ENCODE measurements around the gene FOXI2. TPM values are rescaled to one million over a fixed set of nuclear protein-coding genes. Genes with fewer than 3 reads are reported as not detected.

FOXI2 gene
- polyA plus RNA-seq, 1 experiment: not detected

DNA sequence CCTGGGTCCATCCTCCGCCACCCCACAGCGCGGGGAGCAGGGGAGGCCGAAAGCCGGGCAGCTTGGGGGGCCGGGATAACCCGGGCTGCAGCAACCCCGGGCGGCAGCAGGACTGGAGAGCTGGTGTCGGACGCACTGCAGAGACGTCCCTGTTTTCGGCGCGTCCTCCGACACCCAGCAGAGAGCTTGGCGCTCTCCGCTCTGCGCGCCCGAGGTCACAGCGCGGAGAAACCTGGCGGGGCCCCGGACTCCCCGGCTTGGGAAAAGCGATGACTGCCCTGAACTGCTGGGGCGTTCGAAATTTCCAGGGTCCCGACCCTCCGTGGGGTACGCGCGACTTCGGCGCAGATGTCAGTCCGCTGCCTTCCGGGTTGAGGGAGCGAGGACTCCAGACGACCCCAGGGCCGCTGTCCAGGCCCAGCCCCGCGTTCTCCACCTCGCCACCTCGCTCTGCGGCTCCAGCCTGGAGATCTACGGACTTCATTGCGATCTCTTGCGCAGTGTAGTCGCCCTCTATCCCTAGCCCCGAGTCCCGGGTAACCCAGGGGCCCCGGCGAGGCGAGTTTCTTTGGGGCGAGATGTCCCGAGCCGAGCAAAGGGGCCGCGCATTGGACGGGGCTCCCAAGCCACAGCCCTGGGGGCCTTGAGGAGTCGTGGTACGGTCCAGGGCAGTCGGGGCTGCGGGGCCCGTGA, 617 bp upstream of the FOXI2 start:
- no peaks in the 10 kb centered on the region for H3K27me3 ChIP-seq (ENCODE audit: control insufficient read depth, insufficient read depth, low read length)
- CTCF ChIA-PET: no interaction called here

DNA sequence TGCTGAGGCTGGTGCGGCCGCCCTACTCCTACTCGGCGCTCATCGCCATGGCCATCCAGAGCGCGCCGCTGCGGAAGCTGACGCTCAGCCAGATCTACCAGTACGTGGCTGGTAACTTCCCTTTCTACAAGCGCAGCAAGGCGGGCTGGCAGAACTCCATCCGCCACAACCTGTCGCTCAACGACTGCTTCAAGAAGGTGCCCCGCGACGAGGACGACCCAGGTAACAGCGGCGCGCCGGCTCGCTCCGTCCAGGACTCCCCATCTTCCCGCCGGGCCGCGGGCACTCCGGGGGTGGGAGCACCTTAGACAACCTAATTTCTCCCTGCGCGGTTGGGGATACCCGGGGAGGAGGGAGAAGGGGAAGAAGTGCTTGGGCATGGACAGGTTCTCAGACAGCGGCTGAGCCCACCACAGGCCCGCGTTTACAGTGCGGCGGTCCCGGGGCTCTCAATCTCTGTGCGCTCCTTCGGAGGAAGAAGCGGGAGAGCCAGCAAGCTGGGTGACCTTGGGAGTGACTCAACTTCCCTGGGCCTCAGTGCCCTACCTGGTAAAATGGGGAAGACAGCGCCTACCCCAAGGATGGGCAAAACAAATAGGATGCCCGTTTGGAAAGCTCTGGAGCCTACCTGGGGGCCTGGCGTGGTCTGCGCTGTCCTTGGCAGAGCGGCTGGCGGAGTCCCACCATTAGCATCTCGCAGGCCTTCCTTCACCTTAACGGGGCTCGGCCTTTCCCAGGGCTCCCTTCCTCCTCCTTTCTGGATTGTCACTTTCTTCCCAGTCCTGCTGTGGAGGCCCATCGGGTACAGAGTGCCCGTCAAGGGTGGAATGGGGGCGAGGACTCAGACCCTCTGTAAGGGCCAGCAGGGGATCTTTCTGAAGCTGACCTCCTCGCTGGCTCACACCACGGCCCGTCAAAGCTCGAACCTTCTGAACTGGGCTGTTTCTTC, 852 bp downstream of the FOXI2 start:
- ChIA-PET CTCF (no interaction called here), POLR2A (no interaction called here)
- TF ChIP-seq, protein P1, sequence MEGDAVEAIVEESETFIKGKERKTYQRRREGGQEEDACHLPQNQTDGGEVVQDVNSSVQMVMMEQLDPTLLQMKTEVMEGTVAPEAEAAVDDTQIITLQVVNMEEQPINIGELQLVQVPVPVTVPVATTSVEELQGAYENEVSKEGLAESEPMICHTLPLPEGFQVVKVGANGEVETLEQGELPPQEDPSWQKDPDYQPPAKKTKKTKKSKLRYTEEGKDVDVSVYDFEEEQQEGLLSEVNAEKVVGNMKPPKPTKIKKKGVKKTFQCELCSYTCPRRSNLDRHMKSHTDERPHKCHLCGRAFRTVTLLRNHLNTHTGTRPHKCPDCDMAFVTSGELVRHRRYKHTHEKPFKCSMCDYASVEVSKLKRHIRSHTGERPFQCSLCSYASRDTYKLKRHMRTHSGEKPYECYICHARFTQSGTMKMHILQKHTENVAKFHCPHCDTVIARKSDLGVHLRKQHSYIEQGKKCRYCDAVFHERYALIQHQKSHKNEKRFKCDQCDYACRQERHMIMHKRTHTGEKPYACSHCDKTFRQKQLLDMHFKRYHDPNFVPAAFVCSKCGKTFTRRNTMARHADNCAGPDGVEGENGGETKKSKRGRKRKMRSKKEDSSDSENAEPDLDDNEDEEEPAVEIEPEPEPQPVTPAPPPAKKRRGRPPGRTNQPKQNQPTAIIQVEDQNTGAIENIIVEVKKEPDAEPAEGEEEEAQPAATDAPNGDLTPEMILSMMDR (IDR thresholded peaks at IDR 0.05; ENCODE audit: insufficient read depth, low read depth, low read length): no peak
- no peaks in the 10 kb centered on the region for H3K27me3 ChIP-seq (ENCODE audit: control insufficient read depth, insufficient read depth, low read length)
- no peaks in the 10 kb centered on the region for H3K36me3 ChIP-seq (ENCODE audit: control insufficient read depth, insufficient read depth, low read length)
- DNase-seq (ENCODE audit: low read depth): no peak
- H3K4me3 ChIP-seq (ENCODE audit: low read depth, low read length): no peak overlapping the region

More for the DNA sequence above, 617 bp upstream of the FOXI2 start:
- Histone ChIP-seq H3K36me3 (ENCODE audit: control insufficient read depth, insufficient read depth, low read length) (no peaks in the 10 kb centered on the region), H3K4me3 (ENCODE audit: low read depth, low read length) (no peak overlapping the region)
- POLR2A ChIA-PET: no interaction called here
- no peak for DNase-seq (ENCODE audit: low read depth)
- TF ChIP-seq, protein P1 (IDR thresholded peaks at IDR 0.05; ENCODE audit: insufficient read depth, low read depth, low read length): no peak

DNA sequence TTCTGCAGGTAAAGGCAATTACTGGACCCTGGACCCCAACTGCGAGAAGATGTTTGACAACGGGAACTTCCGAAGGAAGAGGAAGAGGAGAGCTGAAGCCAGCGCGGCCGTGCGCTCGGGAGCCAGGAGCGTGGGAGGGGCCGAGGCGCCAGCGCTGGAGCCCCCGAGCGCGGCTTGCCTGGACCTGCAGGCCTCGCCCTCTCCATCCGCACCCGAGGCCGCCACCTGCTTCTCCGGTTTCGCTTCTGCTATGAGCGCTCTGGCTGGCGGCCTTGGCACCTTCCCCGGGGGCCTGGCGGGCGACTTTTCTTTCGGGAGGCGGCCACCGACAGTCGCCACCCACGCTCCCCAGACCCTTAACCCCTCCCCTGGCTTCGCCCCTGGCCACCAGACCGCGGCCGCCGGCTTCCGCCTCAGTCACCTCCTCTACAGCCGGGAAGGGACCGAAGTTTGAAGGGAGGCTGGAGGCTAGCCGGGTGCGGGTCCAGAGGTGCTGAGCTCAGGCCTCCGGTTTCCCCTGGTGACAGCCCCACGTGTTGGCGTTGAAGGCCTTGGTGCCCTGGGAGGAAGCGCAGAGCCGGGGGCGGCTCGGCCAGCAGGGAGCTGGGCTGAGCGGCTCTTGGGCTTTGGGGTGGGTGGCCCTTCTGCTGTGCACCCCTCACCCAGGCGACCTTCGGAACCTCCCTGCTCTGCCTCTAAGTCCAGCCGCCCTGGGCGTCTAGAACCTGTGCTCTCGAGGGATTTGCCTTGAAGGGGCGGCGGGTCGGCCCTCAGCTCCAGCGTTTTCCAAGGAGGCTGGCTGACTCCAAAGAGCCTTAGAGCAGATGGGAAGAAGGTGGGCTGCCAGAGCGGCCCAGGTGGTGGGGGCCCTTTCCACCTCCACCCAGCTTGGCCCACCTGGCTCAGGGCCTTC, 1.8 kb downstream of the FOXI2 start:
- CTCF ChIA-PET: no interaction called here
- POLR2A ChIA-PET: no interaction called here
- no peaks in the 10 kb centered on the region for H3K27me3 ChIP-seq (ENCODE audit: control insufficient read depth, insufficient read depth, low read length)
- no peaks in the 10 kb centered on the region for H3K36me3 ChIP-seq (ENCODE audit: control insufficient read depth, insufficient read depth, low read length)
- TF ChIP-seq, protein P1 (IDR thresholded peaks at IDR 0.05; ENCODE audit: insufficient read depth, low read depth, low read length): no peak
- no peak for DNase-seq (ENCODE audit: low read depth)
- no peak overlapping the region for H3K4me3 ChIP-seq (ENCODE audit: low read depth, low read length)

DNA sequence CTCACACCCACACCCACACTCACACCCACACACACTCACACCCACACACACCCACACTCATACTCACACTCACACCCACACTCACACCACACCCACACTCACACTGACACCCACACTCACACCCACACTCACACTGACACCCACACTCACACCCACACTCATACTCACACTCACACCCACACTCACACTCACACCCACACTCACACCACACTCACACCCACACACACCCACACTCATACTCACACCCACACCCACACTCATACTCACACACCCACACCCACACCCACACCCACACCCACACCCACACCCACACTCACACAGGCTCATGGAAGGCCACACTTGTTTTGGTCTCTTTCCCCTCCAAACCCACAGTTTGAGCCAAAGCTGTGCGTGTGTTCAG, 2.9 kb downstream of the FOXI2 start:
- ChIA-PET CTCF (no interaction called here), POLR2A (no interaction called here)
- Histone ChIP-seq H3K4me3 (ENCODE audit: low read depth, low read length) (no peak overlapping the region), H3K36me3 (ENCODE audit: control insufficient read depth, insufficient read depth, low read length) (no peaks in the 10 kb centered on the region), H3K27me3 (ENCODE audit: control insufficient read depth, insufficient read depth, low read length) (no peaks in the 10 kb centered on the region)
- TF ChIP-seq, protein P1 (IDR thresholded peaks at IDR 0.05; ENCODE audit: insufficient read depth, low read depth, low read length): no peak
- DNase-seq (ENCODE audit: low read depth): no peak

Data from BJ (cell line).